22Rv1 (cell line): ENCODE results near the gene B9D1.

Experiments used
- ZFX ChIP-seq: fragments of 450-650 bp; IDR thresholded peaks from 2 replicates; pipeline ENCODE4 v1.6.1; 2017; ENCODE audit warnings: antibody characterized with exemption, borderline replicate concordance
- TF ChIP-seq, protein P1 (sequence below): fragments of 450-650 bp; IDR thresholded peaks from 2 replicates; pipeline ENCODE4 v1.5.1; 2017; ENCODE audit warnings: mild to moderate bottlenecking

GRCh38 chr17:19335951-19336631, 26.4 kb downstream of the B9D1 start:
- TF ChIP-seq, protein P1, sequence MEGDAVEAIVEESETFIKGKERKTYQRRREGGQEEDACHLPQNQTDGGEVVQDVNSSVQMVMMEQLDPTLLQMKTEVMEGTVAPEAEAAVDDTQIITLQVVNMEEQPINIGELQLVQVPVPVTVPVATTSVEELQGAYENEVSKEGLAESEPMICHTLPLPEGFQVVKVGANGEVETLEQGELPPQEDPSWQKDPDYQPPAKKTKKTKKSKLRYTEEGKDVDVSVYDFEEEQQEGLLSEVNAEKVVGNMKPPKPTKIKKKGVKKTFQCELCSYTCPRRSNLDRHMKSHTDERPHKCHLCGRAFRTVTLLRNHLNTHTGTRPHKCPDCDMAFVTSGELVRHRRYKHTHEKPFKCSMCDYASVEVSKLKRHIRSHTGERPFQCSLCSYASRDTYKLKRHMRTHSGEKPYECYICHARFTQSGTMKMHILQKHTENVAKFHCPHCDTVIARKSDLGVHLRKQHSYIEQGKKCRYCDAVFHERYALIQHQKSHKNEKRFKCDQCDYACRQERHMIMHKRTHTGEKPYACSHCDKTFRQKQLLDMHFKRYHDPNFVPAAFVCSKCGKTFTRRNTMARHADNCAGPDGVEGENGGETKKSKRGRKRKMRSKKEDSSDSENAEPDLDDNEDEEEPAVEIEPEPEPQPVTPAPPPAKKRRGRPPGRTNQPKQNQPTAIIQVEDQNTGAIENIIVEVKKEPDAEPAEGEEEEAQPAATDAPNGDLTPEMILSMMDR, result no peak
- no peak for TF ChIP-seq ZFX
